Measurements from ENCODE around the gene KRTAP4-6.

DNA sequence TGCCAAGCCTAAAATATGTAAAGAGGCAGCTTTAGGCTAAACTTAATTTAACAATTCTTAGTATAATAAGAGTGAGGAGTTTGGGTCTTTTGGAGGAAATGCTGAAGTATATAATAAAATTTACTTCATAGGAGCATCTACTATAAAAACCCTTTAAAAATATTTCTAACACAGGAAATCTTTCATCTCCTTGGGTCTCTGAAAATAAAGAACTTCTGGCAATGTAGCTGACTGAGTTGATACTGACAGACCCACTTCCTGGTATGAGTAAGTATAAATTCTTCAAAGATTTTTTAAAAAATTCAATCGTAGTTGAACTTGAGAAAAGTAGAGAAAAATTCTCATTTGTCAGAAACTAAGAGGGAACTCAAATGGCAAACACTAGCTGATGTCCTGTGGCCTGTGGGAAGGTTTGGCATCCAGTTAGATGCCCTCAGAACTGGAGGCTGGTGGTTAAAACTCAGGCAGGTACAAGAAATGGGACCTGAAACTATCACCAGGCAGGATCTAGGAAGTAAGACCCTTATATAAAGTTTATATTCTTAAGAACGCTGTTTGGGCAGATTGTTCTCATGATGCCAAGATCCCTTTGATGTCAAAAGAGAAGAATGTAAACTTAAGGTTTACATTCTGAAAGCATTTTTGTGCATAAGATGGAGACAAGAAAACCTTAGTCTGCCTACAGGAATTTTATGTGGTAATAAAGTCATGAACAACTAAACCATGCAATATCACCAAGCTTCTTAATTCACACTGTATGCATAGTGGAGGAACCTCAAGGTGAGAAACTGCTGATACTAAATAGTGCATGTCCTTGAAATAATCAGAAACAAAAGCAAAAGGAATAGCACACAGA is 6.2 kb downstream of the KRTAP4-6 start:
- no peak for TF ChIP-seq CTCF (IDR thresholded peaks at IDR 0.05)
- TF ChIP-seq POLR2A (IDR thresholded peaks at IDR 0.05): no peak

Data from esophagus squamous epithelium (tissue), 4 donors.